GM21723 (cell line): ENCODE results near the gene OTOP2.
"Not testable (repeated sequence)": the region's sequence is repeated elsewhere in the genome, so short reads cannot be mapped to it uniquely, and the experiment has no call there.

ENCODE experiments used
- ATAC-seq: cut with Tn5 transposase; IDR thresholded peaks from one replicate; pipeline ENCODE4 v1.9.1; 2021; ENCODE audit warnings: mild to moderate bottlenecking, moderate library complexity; ENCODE audit not compliant: unreplicated experiment

OTOP2 gene

GRCh38 chr17:74951680-74952421, 27.8 kb downstream of the OTOP2 start:
- no peak for ATAC-seq

GRCh38 chr17:74952431-74953133, 28.5 kb downstream of the OTOP2 start:
- ATAC-seq: no peak

GRCh38 chr17:74953134-74953687, 29.1 kb downstream of the OTOP2 start:
- no peak for ATAC-seq

- ATAC-seq: no peak
Observed at GRCh38 chr17:74954115-74954514, 30.0 kb downstream of the OTOP2 start.

- ATAC-seq: no peak
Observed at GRCh38 chr17:74954665-74955421, 30.8 kb downstream of the OTOP2 start.

- no peak for ATAC-seq
Observed at GRCh38 chr17:74956093-74956492, 32.0 kb downstream of the OTOP2 start.

- no peak for ATAC-seq
Observed at GRCh38 chr17:74957935-74958740, 34.1 kb downstream of the OTOP2 start.

- no peak for ATAC-seq
Observed at GRCh38 chr17:74959826-74960515, 35.9 kb downstream of the OTOP2 start.

GRCh38 chr17:74960570-74961342, 36.7 kb downstream of the OTOP2 start:
- no peak for ATAC-seq

GRCh38 chr17:74961657-74962350, 37.7 kb downstream of the OTOP2 start:
- no peak for ATAC-seq

GRCh38 chr17:74962622-74963394, 38.7 kb downstream of the OTOP2 start:
- no peak for ATAC-seq

GRCh38 chr17:74963656-74964055, 39.6 kb downstream of the OTOP2 start:
- no peak for ATAC-seq

- no peak for ATAC-seq
Observed at GRCh38 chr17:74964246-74964761, 40.2 kb downstream of the OTOP2 start.

- ATAC-seq: no peak
Observed at GRCh38 chr17:74964988-74965622, 41.0 kb downstream of the OTOP2 start.

- no peak for ATAC-seq
Observed at GRCh38 chr17:74968361-74968780, 44.3 kb downstream of the OTOP2 start.

GRCh38 chr17:74969501-74969900, 45.4 kb downstream of the OTOP2 start:
- ATAC-seq: not testable (repeated sequence)

- no peak for ATAC-seq
Observed at GRCh38 chr17:74970395-74970794, 46.3 kb downstream of the OTOP2 start.
